Karpas-422 (cell line): ENCODE data around the gene NCKAP5L. TPM values are rescaled to one million over a fixed set of nuclear protein-coding genes. Genes with fewer than 3 reads are reported as not detected.

Experiments
- DNase-seq: peaks from one replicate; pipeline ENCODE4 v3.0.0-alpha.2; 2015
- H2AFZ ChIP-seq: fragments of 200-600 bp; sonication (generic); 2 replicates; pipeline ENCODE4 v1.6.1; 2014; ENCODE audit warnings: antibody characterized with exemption, low read length, mixed read lengths
- H3K27ac ChIP-seq: fragments of 200-600 bp; sonication (generic); 2 replicates; pipeline ENCODE4 v1.5.1; 2014; ENCODE audit warnings: mild to moderate bottlenecking, low read length, moderate library complexity
- H3K27me3 ChIP-seq: fragments of 200-600 bp; sonication (generic); 2 replicates; pipeline ENCODE4 v1.6.1; 2014; ENCODE audit warnings: low read length, mixed read lengths
- H3K36me3 ChIP-seq: fragments of 200-600 bp; sonication (generic); 2 replicates; pipeline ENCODE4 v1.6.1; 2014; ENCODE audit warnings: low read length, mixed read lengths; ENCODE audit not compliant: insufficient read depth
- H3K4me1 ChIP-seq: fragments of 200-600 bp; sonication (generic); 2 replicates; pipeline ENCODE4 v1.6.1; 2014; ENCODE audit warnings: mild to moderate bottlenecking, low read length, mixed read lengths
- H3K4me2 ChIP-seq: fragments of 200-600 bp; sonication (generic); 2 replicates; pipeline ENCODE4 v1.6.1; 2014; ENCODE audit warnings: low read length, low read depth, mild to moderate bottlenecking; ENCODE audit not compliant: poor library complexity, severe bottlenecking
- H3K4me3 ChIP-seq: fragments of 200-600 bp; sonication (generic); 2 replicates; pipeline ENCODE4 v1.5.1; 2014; ENCODE audit warnings: mild to moderate bottlenecking, antibody characterized with exemption, low read length, mixed read lengths
- H3K79me2 ChIP-seq: fragments of 200-600 bp; sonication (generic); 2 replicates; pipeline ENCODE4 v1.6.1; 2014; ENCODE audit warnings: mild to moderate bottlenecking, low read length, mixed read lengths
- H3K9ac ChIP-seq: fragments of 200-600 bp; sonication (generic); 2 replicates; pipeline ENCODE4 v1.6.0; 2014; ENCODE audit warnings: low read length
- H3K9me2 ChIP-seq: fragments of 200-600 bp; sonication (generic), shearing (Covaris generic); replicated peaks from 2 replicates; pipeline ENCODE4 v1.6.0; 2014; ENCODE audit warnings: mild to moderate bottlenecking, low read length, moderate library complexity; ENCODE audit not compliant: insufficient read depth
- H3K9me3 ChIP-seq: fragments of 300-700, 200-600 bp; sonication (generic); 2 replicates; pipeline ENCODE4 v1.6.1; 2014; ENCODE audit warnings: low read length, mixed read lengths
- H4K20me1 ChIP-seq: fragments of 200-600 bp; sonication (generic); 2 replicates; pipeline ENCODE4 v1.6.1; 2014; ENCODE audit warnings: mild to moderate bottlenecking, antibody characterized with exemption, low read length, low read depth; ENCODE audit not compliant: insufficient read depth
- total RNA-seq: library from RNA; depleted of rRNA; stranded (reverse); fragments of >200 nt; shearing (Covaris generic); gene quantifications from 2 replicates; pipeline ENCODE4 v1.2.3, GENCODE V29; 2014; ENCODE audit warnings: low replicate concordance

NCKAP5L gene
- total RNA-seq, 1 experiment from 2014 or later, result 17.3 TPM

GRCh38 chr12:49796155-49796554 lies 32.1 kb downstream of the NCKAP5L start:
- Histone ChIP-seq H2AFZ (no peak overlapping the region), H3K4me3 (no peak overlapping the region), H3K27me3 (no peaks in the 10 kb centered on the region), H3K9ac (no peak overlapping the region), H3K9me2 (no peaks in the 10 kb centered on the region), H3K9me3 (no peaks in the 10 kb centered on the region), H3K27ac (no peak overlapping the region), H3K36me3 (no peaks in the 10 kb centered on the region), H3K4me1 (no peaks in the 10 kb centered on the region), H4K20me1 (no peaks in the 10 kb centered on the region), H3K4me2 (no peak overlapping the region), H3K79me2 (no peaks in the 10 kb centered on the region)
- no peak for DNase-seq

GRCh38 chr12:49795654-49796105 lies 32.5 kb downstream of the NCKAP5L start:
- Histone ChIP-seq H3K4me3 (no peak overlapping the region), H4K20me1 (no peaks in the 10 kb centered on the region), H3K9me2 (no peaks in the 10 kb centered on the region), H3K27me3 (no peaks in the 10 kb centered on the region), H2AFZ (no peak overlapping the region), H3K9ac (no peak overlapping the region), H3K36me3 (no peaks in the 10 kb centered on the region), H3K27ac (no peak overlapping the region), H3K79me2 (no peaks in the 10 kb centered on the region), H3K4me2 (no peak overlapping the region), H3K9me3 (no peaks in the 10 kb centered on the region), H3K4me1 (no peaks in the 10 kb centered on the region)
- DNase-seq, result no peak

GRCh38 chr12:49794811-49795653 lies 33.2 kb downstream of the NCKAP5L start:
- Histone ChIP-seq H4K20me1 (no peaks in the 10 kb centered on the region), H3K27me3 (no peaks in the 10 kb centered on the region), H3K4me2 (no peak overlapping the region), H3K79me2 (no peaks in the 10 kb centered on the region), H3K9me2 (no peaks in the 10 kb centered on the region), H3K27ac (no peak overlapping the region), H3K4me1 (no peaks in the 10 kb centered on the region), H3K9me3 (no peaks in the 10 kb centered on the region), H3K36me3 (no peaks in the 10 kb centered on the region), H3K4me3 (no peak overlapping the region), H3K9ac (no peak overlapping the region), H2AFZ (no peak overlapping the region)
- no peak for DNase-seq

GRCh38 chr12:49794021-49794420 lies 34.2 kb downstream of the NCKAP5L start:
- H3K36me3 ChIP-seq, result no peaks in the 10 kb centered on the region; the same call in 1 of the 2 replicates
- H3K27ac ChIP-seq, result no peak overlapping the region
- H3K9ac ChIP-seq, result no peak overlapping the region
- H2AFZ ChIP-seq, result no peak overlapping the region
- H3K9me2 ChIP-seq, result no peaks in the 10 kb centered on the region
- H3K4me1 ChIP-seq, result no peaks in the 10 kb centered on the region
- no peak overlapping the region for H3K4me3 ChIP-seq
- no peak for DNase-seq
- no peak overlapping the region for H3K4me2 ChIP-seq
- no peaks in the 10 kb centered on the region for H3K9me3 ChIP-seq
- no peaks in the 10 kb centered on the region for H4K20me1 ChIP-seq
- no peaks in the 10 kb centered on the region for H3K27me3 ChIP-seq
- no peaks in the 10 kb centered on the region for H3K79me2 ChIP-seq

GRCh38 chr12:49793620-49794019 lies 34.6 kb downstream of the NCKAP5L start:
- Histone ChIP-seq H3K27ac (no peak overlapping the region), H3K9ac (no peak overlapping the region), H3K9me3 (no peaks in the 10 kb centered on the region), H2AFZ (no peak overlapping the region), H3K4me3 (no peak overlapping the region), H4K20me1 (no peaks in the 10 kb centered on the region), H3K9me2 (no peaks in the 10 kb centered on the region), H3K27me3 (no peaks in the 10 kb centered on the region), H3K4me1 (no peaks in the 10 kb centered on the region), H3K4me2 (no peak overlapping the region), H3K79me2 (no peaks in the 10 kb centered on the region), H3K36me3 (no peaks in the 10 kb centered on the region; the same call in 1 of the 2 replicates)
- DNase-seq, result no peak

GRCh38 chr12:49792976-49793580 lies 35.1 kb downstream of the NCKAP5L start:
- no peaks in the 10 kb centered on the region for H3K79me2 ChIP-seq
- no peak overlapping the region for H2AFZ ChIP-seq
- H3K27me3 ChIP-seq, result no peaks in the 10 kb centered on the region
- H3K36me3 ChIP-seq, result no peaks in the 10 kb centered on the region; the same call in 1 of the 2 replicates
- H3K9me3 ChIP-seq, result no peaks in the 10 kb centered on the region
- H3K27ac ChIP-seq, result no peak overlapping the region
- no peaks in the 10 kb centered on the region for H3K9me2 ChIP-seq
- H4K20me1 ChIP-seq, result no peaks in the 10 kb centered on the region
- no peak overlapping the region for H3K4me2 ChIP-seq
- no peak overlapping the region for H3K9ac ChIP-seq
- DNase-seq, result no peak
- no peak overlapping the region for H3K4me3 ChIP-seq
- H3K4me1 ChIP-seq, result no peaks in the 10 kb centered on the region

GRCh38 chr12:49792181-49792970 lies 35.8 kb downstream of the NCKAP5L start:
- no peaks in the 10 kb centered on the region for H3K4me1 ChIP-seq
- H3K9me3 ChIP-seq, result peaks cover 4% of the 10 kb centered on the region
- H3K9me2 ChIP-seq, result no peaks in the 10 kb centered on the region
- DNase-seq, result no peak
- H3K4me2 ChIP-seq, result no peak overlapping the region
- no peak overlapping the region for H3K9ac ChIP-seq
- no peak overlapping the region for H3K4me3 ChIP-seq
- no peaks in the 10 kb centered on the region for H3K79me2 ChIP-seq
- H3K36me3 ChIP-seq, result no peaks in the 10 kb centered on the region; the same call in 1 of the 2 replicates
- no peak overlapping the region for H3K27ac ChIP-seq
- no peak overlapping the region for H2AFZ ChIP-seq
- no peaks in the 10 kb centered on the region for H3K27me3 ChIP-seq
- no peaks in the 10 kb centered on the region for H4K20me1 ChIP-seq

GRCh38 chr12:49791700-49792099 lies 36.5 kb downstream of the NCKAP5L start:
- Histone ChIP-seq H3K27ac (no peak overlapping the region), H3K9ac (no peak overlapping the region), H3K9me2 (no peaks in the 10 kb centered on the region), H3K36me3 (no peaks in the 10 kb centered on the region; the same call in 1 of the 2 replicates), H3K4me3 (no peak overlapping the region), H3K4me2 (no peak overlapping the region), H4K20me1 (no peaks in the 10 kb centered on the region), H2AFZ (no peak overlapping the region), H3K79me2 (no peaks in the 10 kb centered on the region), H3K9me3 (peaks cover 4% of the 10 kb centered on the region), H3K27me3 (no peaks in the 10 kb centered on the region), H3K4me1 (no peaks in the 10 kb centered on the region)
- no peak for DNase-seq
